Measurements from ENCODE around the gene TUBA3D.
"Not testable (repeated sequence)": the region's sequence is repeated elsewhere in the genome, so short reads cannot be mapped to it uniquely, and the experiment has no call there.

Gene TUBA3D
- 0 reads per million in 3 donors for total RNA-seq

DNA sequence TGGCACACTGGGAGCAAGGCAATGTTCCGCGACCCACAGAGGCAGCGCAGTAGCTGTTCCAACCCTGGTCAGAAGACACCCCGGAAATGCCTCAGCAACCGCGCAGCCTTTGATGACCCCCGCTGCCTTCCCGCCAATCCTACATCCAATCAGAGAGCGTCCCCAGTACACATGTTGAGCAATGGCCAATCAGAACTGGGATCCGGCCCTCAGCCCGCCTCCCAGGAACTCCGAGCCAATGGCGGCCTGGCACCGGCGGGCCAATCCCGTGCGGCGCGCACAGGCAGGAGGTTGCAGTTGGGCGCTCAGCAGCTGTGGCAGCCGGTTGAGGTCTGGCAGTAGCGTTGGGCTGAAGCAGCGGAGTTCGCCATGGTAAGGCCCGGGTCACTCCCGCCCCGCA, at the start of gene TUBA3D:
Gene TUBA3D, plus strand, starts transcription at position 289 of the 400 bp plus-strand sequence. Its CDS starts 81 bp downstream, at position 370.
- Histone ChIP-seq H3K9me3 (ENCODE audit: control insufficient read depth, low read length) (no peaks in the 10 kb centered on the region), H3K4me3 (ENCODE audit: insufficient read depth, low read depth, low read length, poor library complexity, severe bottlenecking) (no peak within 1 kb of the TSS), H3K27ac (ENCODE audit: insufficient read depth, low read length, poor library complexity, severe bottlenecking) (no peak within 1 kb of the TSS), H3K36me3 (ENCODE audit: control insufficient read depth, insufficient read depth, low read length) (no peaks in the 10 kb centered on the region), H3K27me3 (replicated peaks; ENCODE audit: control insufficient read depth, insufficient read depth, low read length, poor library complexity, severe bottlenecking) (no peaks in the 10 kb centered on the region), H3K4me1 (ENCODE audit: control insufficient read depth, insufficient read depth, low read length, poor library complexity, severe bottlenecking) (no peaks in the 10 kb centered on the region)
- no peak for DNase-seq

DNA sequence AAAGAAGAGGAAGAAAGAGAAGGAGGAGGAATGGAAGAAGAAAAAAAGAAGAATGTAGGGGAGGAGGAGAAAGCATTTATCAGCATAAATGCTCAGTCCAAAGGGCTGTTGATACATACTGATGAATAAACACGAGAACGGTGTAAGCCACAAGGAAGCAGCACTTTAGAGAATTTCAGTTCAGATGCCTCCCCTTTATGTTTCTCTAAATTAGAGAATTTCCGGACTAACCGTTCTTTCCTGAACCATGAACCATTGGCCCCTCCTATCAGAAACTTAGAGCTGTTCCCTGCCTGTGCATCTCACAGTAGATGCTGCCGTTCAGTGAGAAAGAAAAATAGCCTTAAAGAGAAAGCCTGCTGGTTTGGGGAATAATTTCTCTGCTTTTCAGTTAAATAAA, 49.2 kb upstream of the TUBA3D start:
- no peak for DNase-seq
- Histone ChIP-seq H3K36me3 (ENCODE audit: control insufficient read depth, insufficient read depth, low read length) (no peaks in the 10 kb centered on the region), H3K9me3 (ENCODE audit: control insufficient read depth, low read length) (no peaks in the 10 kb centered on the region), H3K4me3 (ENCODE audit: insufficient read depth, low read depth, low read length, poor library complexity, severe bottlenecking) (no peak overlapping the region), H3K4me1 (ENCODE audit: control insufficient read depth, insufficient read depth, low read length, poor library complexity, severe bottlenecking) (no peaks in the 10 kb centered on the region), H3K27me3 (replicated peaks; ENCODE audit: control insufficient read depth, insufficient read depth, low read length, poor library complexity, severe bottlenecking) (no peaks in the 10 kb centered on the region), H3K27ac (ENCODE audit: insufficient read depth, low read length, poor library complexity, severe bottlenecking) (no peak overlapping the region)

DNA sequence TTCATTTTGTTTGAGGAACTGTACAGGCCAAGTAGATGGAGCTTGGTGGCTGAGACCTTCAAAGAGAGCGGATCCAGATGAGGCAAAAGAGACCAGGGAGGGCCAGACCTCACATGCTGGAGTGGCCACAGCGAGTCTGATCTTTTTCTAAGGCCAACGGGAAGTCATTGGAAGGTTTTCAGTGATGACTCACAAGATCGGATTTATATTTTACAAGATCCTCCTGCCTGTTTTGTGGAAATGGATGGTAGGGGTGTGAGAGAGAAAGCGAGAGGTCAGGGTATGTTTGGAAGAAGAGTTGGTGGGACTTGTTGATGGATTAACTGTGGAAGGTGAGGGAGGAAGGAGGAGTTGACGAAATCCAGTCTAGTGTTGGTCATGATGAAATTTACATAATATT, 44.6 kb upstream of the TUBA3D start:
- H3K36me3 ChIP-seq (ENCODE audit: control insufficient read depth, insufficient read depth, low read length) = no peaks in the 10 kb centered on the region
- no peaks in the 10 kb centered on the region for H3K27me3 ChIP-seq (replicated peaks; ENCODE audit: control insufficient read depth, insufficient read depth, low read length, poor library complexity, severe bottlenecking)
- no peak for DNase-seq
- H3K4me1 ChIP-seq (ENCODE audit: control insufficient read depth, insufficient read depth, low read length, poor library complexity, severe bottlenecking) = no peaks in the 10 kb centered on the region
- no peaks in the 10 kb centered on the region for H3K9me3 ChIP-seq (ENCODE audit: control insufficient read depth, low read length)
- no peak overlapping the region for H3K4me3 ChIP-seq (ENCODE audit: insufficient read depth, low read depth, low read length, poor library complexity, severe bottlenecking)
- no peak overlapping the region for H3K27ac ChIP-seq (ENCODE audit: insufficient read depth, low read length, poor library complexity, severe bottlenecking)

DNA sequence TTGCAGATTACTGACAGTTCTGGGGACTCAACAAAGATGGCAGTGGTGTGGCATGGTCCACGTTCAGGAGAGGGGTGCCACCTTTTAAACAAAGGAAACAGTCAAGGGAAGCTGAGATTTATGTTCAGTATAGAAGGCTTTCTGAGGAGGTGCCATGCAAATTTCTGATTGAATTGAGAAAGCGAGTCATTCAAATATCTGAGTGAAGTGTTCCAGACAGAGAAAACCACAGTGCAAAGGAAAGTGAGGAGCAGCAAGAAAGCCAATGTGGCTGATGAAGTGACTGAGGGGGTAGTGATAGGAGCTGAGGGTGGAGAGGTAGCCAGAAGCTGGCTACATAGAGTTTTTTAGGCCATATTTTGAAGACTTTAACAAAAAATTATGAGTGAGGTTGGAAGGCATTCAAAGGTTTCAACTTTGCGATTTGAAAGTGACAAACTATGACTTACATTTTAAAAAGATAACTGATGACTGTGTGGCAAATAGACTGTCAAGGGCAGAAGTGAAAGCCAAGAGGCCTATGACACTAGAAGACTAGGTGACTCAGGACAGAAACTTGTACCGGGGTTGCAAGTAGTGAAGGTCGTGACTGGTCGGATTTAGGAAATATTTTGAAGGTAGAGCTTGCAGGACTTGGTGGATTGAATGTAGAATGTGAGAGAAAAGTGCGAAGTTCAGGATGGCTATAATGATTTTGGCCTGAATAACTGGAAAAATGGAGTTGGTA, 35.0 kb upstream of the TUBA3D start:
- not testable (repeated sequence) for H3K36me3 ChIP-seq (ENCODE audit: control insufficient read depth, insufficient read depth, low read length); H3K9me3 ChIP-seq (ENCODE audit: control insufficient read depth, low read length); H3K4me1 ChIP-seq (ENCODE audit: control insufficient read depth, insufficient read depth, low read length, poor library complexity, severe bottlenecking); H3K27me3 ChIP-seq (replicated peaks; ENCODE audit: control insufficient read depth, insufficient read depth, low read length, poor library complexity, severe bottlenecking); DNase-seq; H3K4me3 ChIP-seq (ENCODE audit: insufficient read depth, low read depth, low read length, poor library complexity, severe bottlenecking); H3K27ac ChIP-seq (ENCODE audit: insufficient read depth, low read length, poor library complexity, severe bottlenecking)

DNA sequence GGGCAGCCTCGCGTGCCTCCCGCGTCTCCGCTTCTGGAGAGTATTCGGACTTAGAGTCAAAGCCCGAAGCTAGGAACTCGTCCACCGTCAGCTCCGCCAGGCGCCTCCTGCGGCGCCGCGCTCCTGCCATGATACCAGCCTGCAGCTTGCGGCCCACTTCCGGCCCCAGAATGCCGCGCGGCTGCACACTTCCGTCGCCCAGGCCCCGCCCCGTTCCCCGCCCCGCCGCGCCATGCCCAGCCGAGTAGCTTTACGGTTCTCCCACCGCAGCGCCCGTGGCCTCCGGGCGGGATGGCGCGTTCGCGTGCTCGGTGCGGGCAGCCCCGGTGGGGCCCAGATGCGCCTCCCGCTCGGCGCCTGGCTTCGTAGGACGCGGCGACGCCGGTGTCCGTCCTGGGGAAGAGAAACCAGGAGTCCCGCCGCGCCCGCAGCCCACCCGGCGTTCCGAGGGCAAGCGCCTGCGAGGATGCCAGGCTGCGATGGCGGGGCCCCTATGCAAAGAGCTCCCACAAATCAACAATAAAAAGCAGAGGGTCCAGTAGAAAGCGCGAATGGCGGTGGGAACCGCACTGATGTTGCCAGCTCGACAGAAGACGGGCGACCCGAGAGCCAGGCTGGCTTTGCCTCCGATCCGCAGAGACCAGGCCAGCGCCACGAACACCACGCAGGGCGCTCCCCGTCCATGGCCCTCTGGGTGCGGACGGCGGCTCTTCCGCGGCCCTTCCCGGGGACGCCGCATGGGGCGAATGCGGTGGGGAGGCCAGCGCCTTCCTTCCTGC, 31.0 kb upstream of the TUBA3D start:
- H3K4me3 ChIP-seq (ENCODE audit: insufficient read depth, low read depth, low read length, poor library complexity, severe bottlenecking); H3K27ac ChIP-seq (ENCODE audit: insufficient read depth, low read length, poor library complexity, severe bottlenecking); H3K36me3 ChIP-seq (ENCODE audit: control insufficient read depth, insufficient read depth, low read length); DNase-seq; H3K9me3 ChIP-seq (ENCODE audit: control insufficient read depth, low read length); H3K4me1 ChIP-seq (ENCODE audit: control insufficient read depth, insufficient read depth, low read length, poor library complexity, severe bottlenecking); H3K27me3 ChIP-seq (replicated peaks; ENCODE audit: control insufficient read depth, insufficient read depth, low read length, poor library complexity, severe bottlenecking): not testable (repeated sequence)

DNA sequence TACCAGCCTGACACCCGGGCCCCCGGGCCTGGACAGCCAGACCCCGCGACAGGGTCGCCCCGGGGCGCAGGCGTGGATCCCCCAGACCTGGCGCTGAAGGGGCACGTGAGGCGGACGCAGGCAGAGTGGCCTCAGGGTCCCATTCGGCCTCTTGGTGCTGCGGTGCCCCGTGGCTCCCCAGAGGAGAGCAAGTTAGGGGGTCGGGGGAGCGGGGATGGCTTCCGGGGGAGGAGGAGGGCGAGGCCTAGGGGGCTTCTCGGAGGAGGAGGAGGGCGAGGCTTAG, 30.5 kb upstream of the TUBA3D start:
- not testable (repeated sequence) for H3K4me3 ChIP-seq (ENCODE audit: insufficient read depth, low read depth, low read length, poor library complexity, severe bottlenecking); H3K27ac ChIP-seq (ENCODE audit: insufficient read depth, low read length, poor library complexity, severe bottlenecking); H3K27me3 ChIP-seq (replicated peaks; ENCODE audit: control insufficient read depth, insufficient read depth, low read length, poor library complexity, severe bottlenecking); DNase-seq; H3K4me1 ChIP-seq (ENCODE audit: control insufficient read depth, insufficient read depth, low read length, poor library complexity, severe bottlenecking); H3K9me3 ChIP-seq (ENCODE audit: control insufficient read depth, low read length); H3K36me3 ChIP-seq (ENCODE audit: control insufficient read depth, insufficient read depth, low read length)

DNA sequence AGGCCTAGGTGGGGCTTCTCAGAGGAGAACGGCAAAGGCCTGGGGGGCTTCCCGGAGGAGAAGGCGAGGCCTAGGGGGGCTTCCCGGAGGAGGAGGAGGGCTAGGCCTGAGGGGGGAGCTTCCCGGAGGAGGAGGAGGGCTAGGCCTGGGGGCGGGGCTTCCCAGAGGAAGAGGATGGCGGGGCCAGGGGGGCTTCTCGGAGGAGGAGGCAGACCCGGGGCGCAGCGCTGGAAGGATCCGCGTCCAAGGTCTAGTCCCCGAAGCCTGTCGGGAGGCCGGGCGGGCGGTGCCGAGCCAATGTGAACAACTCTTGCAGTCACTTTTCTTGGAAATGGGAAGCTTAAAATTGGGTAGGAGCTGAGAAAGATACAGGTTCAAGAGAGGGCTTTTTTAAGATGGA, 30.0 kb upstream of the TUBA3D start:
- DNase-seq = no peak
- Histone ChIP-seq H3K27ac (ENCODE audit: insufficient read depth, low read length, poor library complexity, severe bottlenecking) (no peak overlapping the region), H3K4me1 (ENCODE audit: control insufficient read depth, insufficient read depth, low read length, poor library complexity, severe bottlenecking) (no peaks in the 10 kb centered on the region), H3K9me3 (ENCODE audit: control insufficient read depth, low read length) (no peaks in the 10 kb centered on the region), H3K27me3 (replicated peaks; ENCODE audit: control insufficient read depth, insufficient read depth, low read length, poor library complexity, severe bottlenecking) (no peaks in the 10 kb centered on the region), H3K4me3 (ENCODE audit: insufficient read depth, low read depth, low read length, poor library complexity, severe bottlenecking) (no peak overlapping the region), H3K36me3 (ENCODE audit: control insufficient read depth, insufficient read depth, low read length) (no peaks in the 10 kb centered on the region)

DNA sequence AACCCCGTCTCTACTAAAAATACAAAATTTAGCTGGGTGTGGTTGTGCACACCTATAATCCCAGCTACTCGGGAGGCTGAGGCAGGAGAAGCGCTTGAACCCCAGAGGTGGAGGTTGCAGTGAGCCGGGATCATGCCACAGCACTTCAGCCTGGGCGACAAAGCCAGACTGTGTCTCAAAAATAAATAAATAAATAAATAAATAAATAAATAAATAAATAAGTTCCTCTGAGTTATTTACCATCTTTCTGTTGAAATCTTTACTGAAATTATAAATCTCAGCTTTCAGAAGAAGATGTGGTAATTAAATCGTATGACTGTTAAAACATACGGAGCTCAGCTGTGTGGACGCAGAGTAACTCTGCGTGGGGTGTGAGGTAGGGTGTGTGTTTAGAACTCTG, 27.9 kb upstream of the TUBA3D start:
- DNase-seq; H3K9me3 ChIP-seq (ENCODE audit: control insufficient read depth, low read length); H3K27me3 ChIP-seq (replicated peaks; ENCODE audit: control insufficient read depth, insufficient read depth, low read length, poor library complexity, severe bottlenecking); H3K27ac ChIP-seq (ENCODE audit: insufficient read depth, low read length, poor library complexity, severe bottlenecking); H3K36me3 ChIP-seq (ENCODE audit: control insufficient read depth, insufficient read depth, low read length); H3K4me3 ChIP-seq (ENCODE audit: insufficient read depth, low read depth, low read length, poor library complexity, severe bottlenecking); H3K4me1 ChIP-seq (ENCODE audit: control insufficient read depth, insufficient read depth, low read length, poor library complexity, severe bottlenecking): not testable (repeated sequence)

DNA sequence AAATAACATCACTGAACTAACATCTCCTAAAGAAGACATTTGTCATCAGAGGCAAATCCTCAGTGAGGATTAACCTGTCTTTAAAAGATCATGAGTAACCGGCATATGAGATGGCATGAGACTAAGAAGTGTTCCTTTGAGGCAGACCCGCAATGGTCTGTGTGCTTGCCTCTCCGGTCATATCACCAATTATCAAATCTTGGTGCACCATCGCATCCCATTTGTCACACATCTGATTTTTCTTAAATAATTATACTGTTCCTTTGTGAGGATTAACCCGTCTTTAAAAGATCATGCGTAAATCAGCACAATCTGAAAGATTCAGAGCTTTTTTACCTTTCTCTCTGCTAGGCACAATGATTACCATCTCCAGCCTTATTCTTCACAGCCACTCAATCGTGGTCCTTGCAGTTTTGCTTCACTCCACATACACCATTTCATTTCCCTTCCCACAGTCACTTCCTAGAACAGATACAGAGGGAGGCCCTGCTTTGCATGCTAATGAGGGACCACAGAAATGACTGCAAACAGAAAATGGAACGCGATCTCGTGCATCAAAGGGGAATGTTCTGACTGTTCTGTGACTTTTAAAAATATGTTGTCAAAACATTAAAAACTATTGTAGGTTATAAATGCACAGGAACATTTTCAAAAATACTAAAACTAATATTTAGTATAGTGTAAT, 24.5 kb upstream of the TUBA3D start:
- not testable (repeated sequence) for H3K36me3 ChIP-seq (ENCODE audit: control insufficient read depth, insufficient read depth, low read length); DNase-seq; H3K9me3 ChIP-seq (ENCODE audit: control insufficient read depth, low read length); H3K27me3 ChIP-seq (replicated peaks; ENCODE audit: control insufficient read depth, insufficient read depth, low read length, poor library complexity, severe bottlenecking); H3K27ac ChIP-seq (ENCODE audit: insufficient read depth, low read length, poor library complexity, severe bottlenecking); H3K4me3 ChIP-seq (ENCODE audit: insufficient read depth, low read depth, low read length, poor library complexity, severe bottlenecking); H3K4me1 ChIP-seq (ENCODE audit: control insufficient read depth, insufficient read depth, low read length, poor library complexity, severe bottlenecking)

DNA sequence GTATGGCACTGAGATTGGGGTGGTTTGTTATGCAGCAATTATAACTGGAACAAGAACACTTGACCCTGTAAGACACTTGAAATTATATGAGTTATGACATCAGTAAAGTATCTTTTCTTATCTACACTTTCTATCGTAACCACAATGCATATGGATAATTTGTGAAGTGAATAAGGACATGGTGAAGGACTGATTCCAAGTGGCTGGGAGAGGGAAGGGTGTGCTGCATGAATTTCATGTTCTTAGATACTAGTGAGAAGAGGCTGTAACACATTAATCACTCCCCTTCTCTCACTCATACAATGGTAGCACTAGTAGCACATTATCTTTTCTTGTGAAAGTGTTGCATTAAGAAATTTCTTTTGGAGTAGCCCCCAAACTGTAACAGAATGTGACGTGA, 21.0 kb upstream of the TUBA3D start:
- H3K36me3 ChIP-seq (ENCODE audit: control insufficient read depth, insufficient read depth, low read length); DNase-seq; H3K9me3 ChIP-seq (ENCODE audit: control insufficient read depth, low read length); H3K4me1 ChIP-seq (ENCODE audit: control insufficient read depth, insufficient read depth, low read length, poor library complexity, severe bottlenecking); H3K27me3 ChIP-seq (replicated peaks; ENCODE audit: control insufficient read depth, insufficient read depth, low read length, poor library complexity, severe bottlenecking); H3K4me3 ChIP-seq (ENCODE audit: insufficient read depth, low read depth, low read length, poor library complexity, severe bottlenecking); H3K27ac ChIP-seq (ENCODE audit: insufficient read depth, low read length, poor library complexity, severe bottlenecking): not testable (repeated sequence)
